Upper lobe of left lung (tissue), 4 donors: Measurements from ENCODE around the gene MAST3.

Experiments
- EP300 ChIP-seq, 4 donors: sonication (generic); formaldehyde crosslinking; IDR thresholded peaks; one replicate each; pipeline ENCODE4 v1.5.1; 2017; ENCODE audit warnings: antibody characterized with exemption in 4 of 4, control low read depth in 2 of 4
- POLR2A ChIP-seq, 4 donors: fragments of 450-650 bp; IDR thresholded peaks; one replicate each; pipeline ENCODE4 v1.5.1; 2016 to 2017; ENCODE audit warnings: antibody characterized with exemption in 4 of 4, mild to moderate bottlenecking in 2 of 4
- POLR2AphosphoS5 ChIP-seq, 2 donors: sonication (generic); formaldehyde crosslinking; IDR thresholded peaks; one replicate each; pipeline ENCODE4 v1.5.1; 2017; ENCODE audit warnings: antibody characterized with exemption in 2 of 2
- TF ChIP-seq, protein P1 (sequence below), 6 experiments: fragments of 450-650 bp in 4 of 6; fragments of 200-600 bp in 2 of 6; sonication (generic) in 2 of 6; IDR thresholded peaks; one replicate each; pipeline ENCODE4 v1.5.1; 2016 to 2019; ENCODE audit warnings: antibody characterized with exemption in 6 of 6

DNA sequence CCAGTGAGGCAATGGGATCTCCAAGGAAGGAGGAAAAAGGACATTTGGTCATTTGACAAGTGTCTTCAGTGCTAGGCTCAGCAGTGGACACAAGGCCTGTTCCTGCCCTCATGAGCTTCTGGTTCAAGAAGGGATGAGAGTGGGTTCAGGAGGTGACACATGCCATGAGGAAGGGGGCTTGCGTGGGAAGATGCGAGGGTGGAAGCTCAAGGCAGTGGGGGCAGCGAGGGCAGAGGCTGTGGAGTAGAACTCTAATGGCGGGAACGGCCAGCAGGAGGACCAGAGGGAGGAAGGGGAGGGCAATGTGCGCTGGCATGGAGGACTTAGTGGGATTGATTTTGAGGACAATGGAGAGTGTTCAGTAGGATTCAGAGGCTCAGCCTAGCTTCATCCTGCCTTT lies 58.7 kb downstream of the MAST3 start:
- TF ChIP-seq POLR2AphosphoS5 (IDR thresholded peaks at IDR 0.05), result no peak
- TF ChIP-seq, protein P1, sequence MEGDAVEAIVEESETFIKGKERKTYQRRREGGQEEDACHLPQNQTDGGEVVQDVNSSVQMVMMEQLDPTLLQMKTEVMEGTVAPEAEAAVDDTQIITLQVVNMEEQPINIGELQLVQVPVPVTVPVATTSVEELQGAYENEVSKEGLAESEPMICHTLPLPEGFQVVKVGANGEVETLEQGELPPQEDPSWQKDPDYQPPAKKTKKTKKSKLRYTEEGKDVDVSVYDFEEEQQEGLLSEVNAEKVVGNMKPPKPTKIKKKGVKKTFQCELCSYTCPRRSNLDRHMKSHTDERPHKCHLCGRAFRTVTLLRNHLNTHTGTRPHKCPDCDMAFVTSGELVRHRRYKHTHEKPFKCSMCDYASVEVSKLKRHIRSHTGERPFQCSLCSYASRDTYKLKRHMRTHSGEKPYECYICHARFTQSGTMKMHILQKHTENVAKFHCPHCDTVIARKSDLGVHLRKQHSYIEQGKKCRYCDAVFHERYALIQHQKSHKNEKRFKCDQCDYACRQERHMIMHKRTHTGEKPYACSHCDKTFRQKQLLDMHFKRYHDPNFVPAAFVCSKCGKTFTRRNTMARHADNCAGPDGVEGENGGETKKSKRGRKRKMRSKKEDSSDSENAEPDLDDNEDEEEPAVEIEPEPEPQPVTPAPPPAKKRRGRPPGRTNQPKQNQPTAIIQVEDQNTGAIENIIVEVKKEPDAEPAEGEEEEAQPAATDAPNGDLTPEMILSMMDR (IDR thresholded peaks at IDR 0.05), result no peak
- TF ChIP-seq POLR2A (IDR thresholded peaks at IDR 0.05), result no peak
- no peak for TF ChIP-seq EP300 (IDR thresholded peaks at IDR 0.05)
